Inferior parietal cortex (tissue), 1 donor: ENCODE measurements around the gene TMEM242.
"Not testable (repeated sequence)": the region's sequence is repeated elsewhere in the genome, so short reads cannot be mapped to it uniquely, and the experiment has no call there.

ENCODE experiments used
- DNase-seq: peaks from one replicate; pipeline ENCODE4 v3.0.0-alpha.2; 2016; ENCODE audit errors: extremely low spot score

The TMEM242 gene

GRCh38 chr6:157323255-157323965, at the start of gene TMEM242:
TMEM242 (minus strand) TSS chr6:157323519; CDS start chr6:157323499, 20 bp downstream.
- peak; percentile 95 for DNase-seq

- no peak for DNase-seq
These were observed 49.4 kb upstream of the TMEM242 start for GRCh38 chr6:157372501-157373280.

GRCh38 chr6:157370755-157371154, 47.4 kb upstream of the TMEM242 start:
- DNase-seq = no peak

DNA sequence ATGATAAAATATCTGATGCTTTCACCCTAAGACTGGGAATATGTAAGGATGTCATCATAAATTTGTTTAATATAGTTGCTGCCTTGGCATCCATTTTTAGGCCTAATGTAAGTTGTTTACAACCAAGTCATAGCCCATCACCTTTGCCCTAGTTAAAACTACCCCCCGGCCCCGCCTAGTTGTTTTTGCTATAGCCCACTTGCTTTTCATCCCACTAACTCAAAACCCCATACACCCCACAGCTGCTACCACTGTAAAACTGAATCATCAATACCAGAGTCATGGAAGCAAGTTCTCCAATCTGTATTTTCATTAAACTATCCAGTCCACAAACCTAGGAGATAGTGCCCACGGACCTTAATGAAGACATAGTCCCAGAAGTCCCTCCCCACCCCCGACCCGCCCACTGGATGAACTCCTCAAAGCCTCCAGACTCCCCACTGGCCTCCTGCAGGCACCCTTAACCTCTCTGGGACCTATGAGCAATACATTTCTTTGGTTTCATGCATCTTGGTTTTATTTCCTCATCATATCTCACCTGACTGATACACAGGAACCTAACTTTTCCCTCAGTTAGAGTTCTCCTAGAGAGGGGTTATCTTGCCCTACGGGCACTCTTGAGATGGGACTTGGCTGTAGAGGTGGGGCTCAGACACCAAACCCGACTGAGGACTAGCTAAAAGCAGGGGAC, 45.2 kb upstream of the TMEM242 start:
- DNase-seq = no peak

DNA sequence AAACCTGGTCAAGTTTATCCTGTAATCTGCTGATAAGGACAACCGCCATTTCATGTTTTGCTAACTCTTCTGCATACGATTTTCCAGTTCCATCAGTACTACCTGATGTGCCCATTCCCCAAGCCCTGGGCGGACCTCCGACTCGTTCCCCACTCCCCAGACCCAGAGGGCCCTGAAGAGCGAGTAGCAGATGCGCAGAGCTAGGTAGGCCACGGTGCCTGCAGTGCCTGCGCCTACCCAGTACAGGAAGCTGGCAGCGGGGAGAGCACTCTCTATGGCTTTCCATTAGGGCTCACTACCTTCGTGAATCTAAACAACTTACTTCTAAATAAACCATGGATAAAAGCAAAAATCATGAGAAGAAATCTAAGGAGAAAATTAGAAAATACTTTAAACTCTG, 43.3 kb upstream of the TMEM242 start:
- DNase-seq = no peak

GRCh38 chr6:157364705-157365104, 41.4 kb upstream of the TMEM242 start:
- no peak for DNase-seq

DNA sequence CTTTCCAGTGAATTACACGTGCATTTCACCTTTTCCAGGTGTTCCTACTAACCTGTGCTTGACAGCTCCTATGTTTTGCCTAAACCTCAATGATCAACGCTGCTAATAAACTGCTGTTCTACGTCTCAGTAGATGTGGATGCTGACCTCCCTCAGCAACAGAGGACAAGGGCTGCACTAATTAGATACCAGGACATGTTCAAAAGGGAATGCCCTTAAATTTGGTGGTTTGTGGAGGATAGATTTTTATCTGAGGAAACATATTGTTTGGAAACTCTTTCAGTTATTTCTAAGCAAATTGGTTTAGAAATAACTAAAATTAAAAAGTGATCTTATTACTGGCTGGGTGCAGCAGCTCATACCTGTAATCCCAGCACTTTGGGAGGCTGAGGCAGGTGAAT, 38.6 kb upstream of the TMEM242 start:
- DNase-seq = no peak

- DNase-seq = peak; percentile 4
These were observed 35.0 kb upstream of the TMEM242 start for GRCh38 chr6:157358287-157358686.

- no peak for DNase-seq
These were observed 23.1 kb upstream of the TMEM242 start for GRCh38 chr6:157346373-157346772.

DNA sequence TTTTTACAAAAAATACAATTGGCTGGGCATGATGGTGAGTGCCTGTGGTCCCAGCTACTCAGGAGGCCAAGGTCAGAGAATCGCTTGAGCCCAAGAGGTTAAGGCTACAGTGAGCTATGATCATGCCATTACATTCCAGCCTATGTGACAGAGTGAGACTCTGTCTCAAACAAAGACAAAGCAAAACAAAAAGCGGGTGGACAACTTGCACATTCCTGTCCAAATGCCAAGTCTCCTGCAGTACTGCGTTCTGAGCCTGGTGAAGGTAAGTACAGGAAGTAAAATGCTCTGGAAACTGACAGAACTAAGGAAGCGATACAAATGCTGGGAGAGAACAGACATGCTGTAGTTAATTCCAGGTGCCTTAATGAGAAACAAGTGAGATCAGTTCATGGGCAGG, 20.4 kb upstream of the TMEM242 start:
- no peak for DNase-seq

DNA sequence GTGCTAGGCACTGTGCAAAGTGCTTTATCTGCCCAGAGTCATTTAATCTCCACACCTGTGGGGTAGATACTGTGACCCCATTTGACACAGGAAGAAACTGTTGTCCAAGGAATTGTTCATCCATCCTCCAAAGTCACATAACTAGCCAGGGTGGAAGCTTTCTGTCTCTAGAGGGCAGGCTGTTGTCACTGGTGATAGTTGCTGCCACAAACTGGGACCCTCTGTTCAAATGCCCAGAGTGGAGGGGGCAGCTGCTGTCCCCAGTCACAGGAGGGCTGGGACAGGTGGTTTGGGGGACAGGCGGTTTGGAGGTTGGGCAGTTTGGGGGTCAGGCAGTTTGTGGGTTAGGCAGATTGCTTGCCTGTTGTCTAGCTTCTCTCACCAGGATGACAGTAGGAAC, 16.1 kb upstream of the TMEM242 start:
- DNase-seq = no peak

GRCh38 chr6:157337751-157338150, 14.4 kb upstream of the TMEM242 start:
- no peak for DNase-seq

- not testable (repeated sequence) for DNase-seq
These were observed 14.0 kb upstream of the TMEM242 start for GRCh38 chr6:157337276-157337675.

- no peak for DNase-seq
These were observed 12.5 kb upstream of the TMEM242 start for GRCh38 chr6:157335829-157336228.

DNA sequence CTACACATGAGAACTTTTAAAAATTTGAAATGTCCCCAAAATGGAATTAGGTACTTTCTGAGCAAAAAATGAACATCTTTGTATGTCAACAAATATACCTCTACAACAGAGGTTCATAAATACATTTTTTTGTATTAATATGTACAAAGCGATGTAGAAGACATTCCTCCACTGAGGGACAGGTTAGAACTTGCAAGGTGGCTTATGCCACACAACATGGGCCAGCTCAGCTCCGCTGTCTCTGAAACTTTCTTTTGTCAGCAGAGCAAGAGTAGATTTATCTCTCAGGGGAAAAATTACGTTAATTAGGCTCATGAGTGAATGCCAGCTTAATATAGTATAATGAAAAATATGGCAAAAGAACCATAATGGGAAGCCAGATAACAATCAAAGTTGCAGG, 10.6 kb upstream of the TMEM242 start:
- DNase-seq = no peak

DNA sequence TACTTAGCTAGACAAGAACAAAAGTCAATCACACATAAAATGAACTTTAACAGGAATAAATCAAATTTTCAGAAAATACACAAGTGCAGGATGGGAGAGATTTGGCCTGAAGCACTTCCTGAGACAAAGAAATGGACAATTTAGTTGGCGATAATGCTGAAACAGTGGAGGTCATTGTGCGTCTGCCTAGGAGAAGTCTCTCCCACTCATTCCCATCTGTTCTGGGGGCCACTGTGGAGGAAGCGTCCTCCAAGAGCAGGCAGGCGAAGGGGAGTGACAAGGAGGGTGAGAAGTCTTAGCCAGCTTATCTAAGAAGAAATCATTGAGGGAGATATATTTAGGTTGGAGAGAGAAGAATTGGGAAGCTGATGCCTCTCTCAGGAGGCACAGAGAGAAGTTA, 10.2 kb upstream of the TMEM242 start:
- DNase-seq = no peak

GRCh38 chr6:157332813-157333212, 9.5 kb upstream of the TMEM242 start:
- DNase-seq = no peak

- no peak for DNase-seq
These were observed 7.5 kb upstream of the TMEM242 start for GRCh38 chr6:157330831-157331230.

- no peak for DNase-seq
These were observed 6.5 kb upstream of the TMEM242 start for GRCh38 chr6:157329829-157330228.

- DNase-seq = no peak
These were observed 4.9 kb upstream of the TMEM242 start for GRCh38 chr6:157328108-157328692.

- no peak for DNase-seq
These were observed 3.7 kb upstream of the TMEM242 start for GRCh38 chr6:157326979-157327378.

DNA sequence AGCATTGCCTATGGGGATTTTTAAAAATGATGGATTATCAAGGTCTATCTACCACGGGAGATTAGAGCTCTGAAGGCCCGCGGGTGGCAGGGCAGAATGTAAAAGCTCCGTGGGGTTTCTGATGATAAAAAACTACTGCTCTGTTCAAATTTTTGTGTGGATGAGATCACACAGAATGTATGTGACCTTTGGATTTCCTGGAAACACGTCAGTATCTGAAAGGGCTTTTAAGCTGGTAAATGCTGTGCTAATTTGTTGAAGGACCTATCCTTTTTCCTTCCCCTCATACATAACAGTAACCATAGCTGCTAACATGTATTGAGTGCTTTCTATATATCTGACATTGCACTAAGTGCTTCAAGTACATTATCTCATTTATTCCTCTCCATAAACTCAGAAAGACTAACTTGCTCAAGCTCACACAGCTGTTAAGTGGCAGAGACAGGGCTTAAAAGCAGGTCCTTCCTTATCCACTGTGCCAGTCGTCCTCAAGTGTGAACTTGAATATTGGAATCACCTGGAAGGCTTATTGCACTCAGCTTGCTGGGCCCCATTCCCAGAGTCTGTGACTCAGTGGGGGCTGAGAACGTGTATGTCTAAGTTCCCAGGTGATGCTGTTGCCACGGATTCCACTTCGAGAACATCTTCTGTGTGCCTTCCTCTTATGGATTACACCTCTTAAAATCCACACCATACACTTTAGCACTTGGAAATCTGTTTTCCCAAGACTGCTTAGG, 1.9 kb upstream of the TMEM242 start:
- DNase-seq = no peak
